RCC 7860 (cell line): ENCODE data around the gene FAM186B.

ENCODE experiments used
- DNase-seq: peaks from one replicate; pipeline ENCODE4 v3.0.0-alpha.2; 2015; ENCODE audit warnings: low spot score
- FAIRE-seq: peaks from 2 replicates; lab custom pipeline; 2012; peaks lifted over from hg19 to GRCh38; lab: Jason Lieb, UNC

Gene FAM186B

GRCh38 chr12:49577589-49578315 is 27.7 kb downstream of the FAM186B start:
- DNase-seq, result no peak

GRCh38 chr12:49568442-49569162 is 36.8 kb downstream of the FAM186B start:
- FAIRE-seq, result no peak
- no peak for DNase-seq

More at GRCh38 chr12:49577589-49578315, 27.7 kb downstream of the FAM186B start:
- FAIRE-seq, result no peak

GRCh38 chr12:49567611-49568441 is 37.6 kb downstream of the FAM186B start, which contains the start of gene MCRS1:
MCRS1 (minus strand) TSS chr12:49568142; CDS start chr12:49566731, 1,411 bp downstream.
- FAIRE-seq (peak; percentile 50), DNase-seq (peak; percentile 76)

- FAIRE-seq (no peak), DNase-seq (no peak)
Observed at GRCh38 chr12:49567302-49567610, 38.2 kb downstream of the FAM186B start.

- DNase-seq (no peak), FAIRE-seq (no peak)
Observed at GRCh38 chr12:49566361-49566760, 39.1 kb downstream of the FAM186B start.

GRCh38 chr12:49565406-49566265 is 39.8 kb downstream of the FAM186B start:
- FAIRE-seq (no peak), DNase-seq (no peak)

GRCh38 chr12:49564686-49565405 is 40.6 kb downstream of the FAM186B start:
- no peak for DNase-seq
- FAIRE-seq, result no peak

GRCh38 chr12:49563951-49564685 is 41.3 kb downstream of the FAM186B start:
- no peak for DNase-seq
- no peak for FAIRE-seq

- FAIRE-seq, result no peak
- no peak for DNase-seq
Observed at GRCh38 chr12:49562831-49563230, 42.6 kb downstream of the FAM186B start.

GRCh38 chr12:49562233-49562632 is 43.2 kb downstream of the FAM186B start:
- FAIRE-seq (no peak), DNase-seq (no peak)

- FAIRE-seq (no peak), DNase-seq (no peak)
Observed at GRCh38 chr12:49560695-49561094, 44.7 kb downstream of the FAM186B start.

- FAIRE-seq, result no peak
- DNase-seq, result no peak
Observed at GRCh38 chr12:49559011-49559675, 46.3 kb downstream of the FAM186B start.

- FAIRE-seq (no peak), DNase-seq (no peak)
Observed at GRCh38 chr12:49558526-49558925, 46.9 kb downstream of the FAM186B start.

- FAIRE-seq (no peak), DNase-seq (peak; percentile 16)
Observed at GRCh38 chr12:49557917-49558215, 47.6 kb downstream of the FAM186B start.

GRCh38 chr12:49557187-49557916 is 48.1 kb downstream of the FAM186B start:
- DNase-seq, result no peak
- FAIRE-seq, result no peak

- DNase-seq, result no peak
- no peak for FAIRE-seq
Observed at GRCh38 chr12:49556391-49557186, 48.9 kb downstream of the FAM186B start.

- DNase-seq, result no peak
- FAIRE-seq, result no peak
Observed at GRCh38 chr12:49555631-49556390, 49.6 kb downstream of the FAM186B start.
